Measurements from ENCODE around the gene SRGAP1.
"Not testable (repeated sequence)": the region's sequence is repeated elsewhere in the genome, so short reads cannot be mapped to it uniquely, and the experiment has no call there.

DNA sequence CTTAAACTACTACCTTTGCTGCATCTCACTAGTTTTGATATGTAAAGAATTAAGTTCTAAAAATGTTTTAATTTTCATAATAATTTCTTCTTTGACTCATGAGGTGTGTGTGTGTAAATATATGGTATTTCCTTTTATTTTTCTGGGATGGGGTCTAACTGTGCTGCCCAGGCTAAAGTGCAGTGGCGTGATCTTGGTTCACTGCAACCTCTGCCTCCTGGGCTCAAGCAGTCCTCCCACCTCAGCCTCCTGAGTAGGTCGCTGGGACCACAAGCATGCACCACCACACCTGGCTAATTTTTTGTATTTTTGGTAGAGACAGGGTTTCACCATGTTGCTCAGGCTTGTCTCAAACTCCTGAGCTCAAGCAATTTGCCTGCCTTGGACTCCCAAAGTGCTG lies 15.4 kb downstream of the SRGAP1 start:
- TF ChIP-seq POLR2A, EP300 (IDR thresholded peaks at IDR 0.05): not testable (repeated sequence)
- TF ChIP-seq, protein P1, sequence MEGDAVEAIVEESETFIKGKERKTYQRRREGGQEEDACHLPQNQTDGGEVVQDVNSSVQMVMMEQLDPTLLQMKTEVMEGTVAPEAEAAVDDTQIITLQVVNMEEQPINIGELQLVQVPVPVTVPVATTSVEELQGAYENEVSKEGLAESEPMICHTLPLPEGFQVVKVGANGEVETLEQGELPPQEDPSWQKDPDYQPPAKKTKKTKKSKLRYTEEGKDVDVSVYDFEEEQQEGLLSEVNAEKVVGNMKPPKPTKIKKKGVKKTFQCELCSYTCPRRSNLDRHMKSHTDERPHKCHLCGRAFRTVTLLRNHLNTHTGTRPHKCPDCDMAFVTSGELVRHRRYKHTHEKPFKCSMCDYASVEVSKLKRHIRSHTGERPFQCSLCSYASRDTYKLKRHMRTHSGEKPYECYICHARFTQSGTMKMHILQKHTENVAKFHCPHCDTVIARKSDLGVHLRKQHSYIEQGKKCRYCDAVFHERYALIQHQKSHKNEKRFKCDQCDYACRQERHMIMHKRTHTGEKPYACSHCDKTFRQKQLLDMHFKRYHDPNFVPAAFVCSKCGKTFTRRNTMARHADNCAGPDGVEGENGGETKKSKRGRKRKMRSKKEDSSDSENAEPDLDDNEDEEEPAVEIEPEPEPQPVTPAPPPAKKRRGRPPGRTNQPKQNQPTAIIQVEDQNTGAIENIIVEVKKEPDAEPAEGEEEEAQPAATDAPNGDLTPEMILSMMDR (IDR thresholded peaks at IDR 0.05) = not testable (repeated sequence)

All from stomach (tissue), 4 donors.